GM19193 (cell line): ENCODE measurements around the gene PRKCD.
A peak's percentile ranks its signal among the peaks of the same experiment; 100 is the strongest.

Experiments used
- POLR2A ChIP-seq: IDR thresholded peaks from 4 replicates; pipeline ENCODE4 v1.6.1; 2011; ENCODE audit not compliant: insufficient read depth, insufficient read length; ENCODE audit errors: extremely low read depth

PRKCD gene

GRCh38 chr3:53186726-53187125, 25.7 kb downstream of the PRKCD start:
- no peak for TF ChIP-seq POLR2A

DNA sequence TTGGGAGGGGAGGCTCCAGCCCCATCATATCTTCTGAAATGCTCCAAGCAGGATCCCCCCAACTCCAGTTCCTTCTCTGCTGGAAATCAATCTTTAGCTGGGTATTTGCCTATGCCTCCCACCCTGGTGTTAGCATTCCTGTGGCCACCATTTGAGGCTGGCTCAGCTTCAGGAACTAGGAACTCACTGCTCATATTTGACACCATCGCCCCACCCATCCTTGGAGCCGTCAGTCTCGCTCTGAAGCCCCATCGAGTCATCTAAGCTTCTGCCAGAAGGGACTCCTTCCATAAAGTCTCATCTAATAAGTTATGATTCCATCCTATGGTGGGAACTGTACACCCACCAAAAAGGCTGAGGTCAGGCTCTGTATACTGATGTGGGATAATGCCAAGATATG, 26.4 kb downstream of the PRKCD start:
- TF ChIP-seq POLR2A: no peak

DNA sequence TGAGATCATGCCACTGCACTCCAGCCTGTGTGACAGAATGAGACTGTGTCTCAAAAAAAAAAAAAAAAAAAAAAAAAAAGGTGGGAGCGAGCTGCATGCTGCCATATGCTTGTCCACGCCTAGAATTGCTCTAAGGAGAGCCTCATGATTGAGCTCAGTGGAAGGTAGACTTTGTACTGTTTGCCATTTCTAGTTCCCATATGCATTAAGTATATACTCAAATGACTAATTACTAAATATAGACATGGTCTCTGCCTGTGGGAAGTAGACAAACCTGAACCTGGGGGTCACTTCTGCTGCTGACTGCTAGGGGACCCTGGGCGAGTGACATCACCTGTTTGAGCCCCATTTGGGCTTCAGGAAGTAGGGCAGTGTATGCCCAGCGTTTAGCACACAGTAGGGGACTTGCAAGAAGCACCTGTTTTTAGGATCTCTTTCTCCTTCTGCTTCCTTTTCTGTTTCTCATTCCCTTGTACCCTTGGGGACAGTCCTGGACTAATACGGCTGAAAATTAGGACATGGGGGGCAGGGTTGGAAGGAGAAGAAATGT, 27.2 kb downstream of the PRKCD start:
- TF ChIP-seq POLR2A: no peak

GRCh38 chr3:53188720-53189119, 27.7 kb downstream of the PRKCD start:
- TF ChIP-seq POLR2A: no peak

DNA sequence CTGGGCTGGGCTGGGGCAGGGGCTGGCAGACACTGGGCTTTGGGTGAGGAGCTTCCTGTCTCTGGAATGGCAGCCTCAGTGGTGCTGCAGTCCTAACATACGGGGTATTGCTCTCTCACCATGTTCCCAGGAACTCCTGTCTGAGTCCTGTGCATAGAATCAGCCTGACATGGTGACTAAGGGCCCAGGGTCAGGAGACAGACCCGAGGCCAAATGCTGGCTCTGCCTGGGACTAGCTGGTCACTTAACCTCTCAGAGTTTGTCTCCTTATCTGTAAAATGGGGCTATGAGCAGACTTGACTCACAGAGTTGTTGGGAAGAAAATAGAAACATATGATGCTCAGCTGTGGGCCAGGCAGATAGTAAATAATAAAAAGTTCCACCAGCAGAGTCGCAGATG, 28.3 kb downstream of the PRKCD start:
- no peak for TF ChIP-seq POLR2A

DNA sequence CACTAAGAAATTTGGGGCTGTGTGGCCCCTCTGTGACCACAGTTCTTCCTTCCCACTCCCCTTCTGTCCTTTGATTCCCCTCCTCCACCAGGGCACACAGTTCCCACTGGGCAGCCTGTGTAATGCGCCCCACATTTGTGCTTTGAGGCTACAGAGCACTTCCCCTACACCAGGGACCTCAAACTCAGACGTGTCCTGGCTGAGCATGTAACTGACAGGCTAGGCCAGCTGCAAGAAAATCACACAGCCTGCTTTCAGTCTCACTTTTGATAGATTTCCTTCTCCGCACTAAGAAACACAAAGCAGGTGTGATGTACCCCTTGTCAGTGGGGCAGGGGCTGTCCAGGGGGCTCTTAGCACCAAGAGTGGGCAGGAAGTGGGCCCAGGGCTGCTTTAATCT, 29.6 kb downstream of the PRKCD start:
- no peak for TF ChIP-seq POLR2A

- TF ChIP-seq POLR2A: no peak
Observed at GRCh38 chr3:53191836-53192480, 30.9 kb downstream of the PRKCD start.

DNA sequence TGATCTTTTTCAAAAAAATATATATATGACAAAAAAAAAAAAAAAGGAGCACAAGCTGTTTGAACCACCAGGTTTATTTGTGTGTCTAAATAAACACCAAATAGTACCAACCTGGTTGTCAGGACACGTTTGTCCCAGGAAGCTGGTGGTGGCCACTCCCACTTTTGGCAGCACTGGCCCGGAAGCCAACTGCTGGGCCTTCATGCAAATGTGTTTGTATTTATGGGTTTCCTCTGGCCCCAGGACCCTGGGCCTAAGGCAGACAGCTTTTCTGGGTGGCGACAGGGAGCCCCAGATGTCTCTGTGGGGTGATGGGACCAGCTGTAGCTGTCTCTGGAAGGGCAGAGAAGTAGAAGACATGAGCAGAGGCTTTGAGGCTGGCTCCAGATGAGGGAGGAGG, 31.6 kb downstream of the PRKCD start:
- no peak for TF ChIP-seq POLR2A

GRCh38 chr3:53193466-53194209, 32.6 kb downstream of the PRKCD start:
- TF ChIP-seq POLR2A: no peak

DNA sequence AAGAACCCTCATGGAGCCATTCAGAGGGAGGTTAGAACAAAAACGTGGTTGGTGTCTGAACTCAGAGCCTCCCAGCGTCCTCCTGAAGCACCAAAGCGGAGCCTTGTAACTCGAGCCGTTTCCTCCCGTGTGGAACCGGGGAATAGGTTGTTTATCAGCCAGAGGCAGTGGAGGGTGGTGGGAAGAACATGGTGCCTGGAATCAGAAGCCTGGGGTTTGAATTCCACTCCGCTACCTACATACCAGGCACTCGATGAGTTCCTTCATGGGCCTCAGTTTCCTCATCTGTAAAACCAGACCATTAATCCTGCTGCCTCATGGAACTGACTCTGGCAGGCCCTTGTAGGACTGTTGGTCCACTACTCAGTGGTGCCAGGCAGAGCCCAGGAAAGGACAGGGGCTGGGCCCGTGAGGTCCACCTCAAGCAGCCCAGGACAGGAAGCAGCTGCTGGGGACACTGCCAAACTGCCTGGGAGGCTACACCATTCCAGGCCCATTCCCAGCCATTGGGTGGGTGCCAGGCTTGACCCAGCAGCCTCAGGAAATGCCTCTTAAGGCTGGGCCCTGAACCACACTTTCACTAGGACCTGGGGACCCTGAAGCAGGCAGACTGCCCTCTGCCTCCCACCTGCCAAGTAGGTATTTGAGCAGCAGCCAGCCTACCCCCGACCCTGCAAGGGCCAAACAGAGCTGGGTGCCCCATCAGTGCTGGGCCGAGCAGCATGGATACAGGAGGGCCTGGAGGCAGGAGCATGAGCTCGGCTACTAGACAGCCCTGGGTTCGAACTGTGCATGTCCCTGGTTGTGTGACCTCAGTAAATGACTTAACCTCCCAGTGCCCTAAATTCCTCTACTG, 33.4 kb downstream of the PRKCD start:
- TF ChIP-seq POLR2A: no peak

- TF ChIP-seq POLR2A: no peak
Observed at GRCh38 chr3:53195066-53195450, 34.0 kb downstream of the PRKCD start.

DNA sequence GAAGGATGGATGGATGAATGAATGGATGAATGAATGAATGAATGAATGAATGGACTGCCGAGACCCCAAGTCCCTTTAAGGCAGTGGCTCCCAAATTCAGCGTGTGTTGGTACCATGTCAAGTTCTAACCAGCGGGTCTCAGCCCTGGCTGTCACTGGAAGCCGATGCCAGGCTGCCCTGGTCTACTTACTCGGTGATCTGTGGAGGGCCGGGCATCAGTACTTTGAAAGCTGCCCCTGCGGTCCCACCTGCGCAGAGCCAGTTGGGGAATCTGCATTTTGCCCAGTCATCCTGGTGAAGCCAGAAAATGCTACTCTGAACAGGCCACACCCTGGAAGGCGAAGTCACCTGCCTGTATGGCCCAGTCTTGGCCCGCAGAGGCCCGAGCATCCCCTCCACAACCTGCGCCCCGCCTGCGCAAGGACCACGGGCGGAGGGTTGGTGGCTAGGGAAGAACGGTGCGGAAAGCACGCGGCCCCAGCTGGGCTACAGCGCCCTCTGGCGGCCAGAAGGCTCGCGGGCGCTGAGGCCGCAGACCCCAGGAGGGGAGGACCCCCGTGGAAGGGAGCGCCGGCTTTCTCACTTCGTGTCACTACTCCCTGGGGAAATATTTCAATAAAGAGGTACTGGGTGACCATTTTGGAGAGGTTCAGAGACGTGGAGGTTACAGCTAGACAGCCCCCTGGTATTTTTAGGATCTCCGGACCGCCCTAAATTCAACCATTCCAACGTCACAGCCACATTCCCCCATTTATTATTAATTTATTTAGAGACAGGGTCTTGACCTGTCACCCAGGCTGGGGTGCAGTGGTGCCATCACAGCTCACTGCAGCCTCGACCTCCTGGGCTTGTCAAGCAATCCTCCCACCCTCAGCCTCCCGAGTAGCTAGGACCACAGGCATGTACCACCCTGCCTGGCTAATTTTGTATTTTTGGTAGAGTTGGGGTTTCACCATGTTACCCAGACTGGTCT, 34.9 kb downstream of the PRKCD start:
- peak; percentile 40 for TF ChIP-seq POLR2A

DNA sequence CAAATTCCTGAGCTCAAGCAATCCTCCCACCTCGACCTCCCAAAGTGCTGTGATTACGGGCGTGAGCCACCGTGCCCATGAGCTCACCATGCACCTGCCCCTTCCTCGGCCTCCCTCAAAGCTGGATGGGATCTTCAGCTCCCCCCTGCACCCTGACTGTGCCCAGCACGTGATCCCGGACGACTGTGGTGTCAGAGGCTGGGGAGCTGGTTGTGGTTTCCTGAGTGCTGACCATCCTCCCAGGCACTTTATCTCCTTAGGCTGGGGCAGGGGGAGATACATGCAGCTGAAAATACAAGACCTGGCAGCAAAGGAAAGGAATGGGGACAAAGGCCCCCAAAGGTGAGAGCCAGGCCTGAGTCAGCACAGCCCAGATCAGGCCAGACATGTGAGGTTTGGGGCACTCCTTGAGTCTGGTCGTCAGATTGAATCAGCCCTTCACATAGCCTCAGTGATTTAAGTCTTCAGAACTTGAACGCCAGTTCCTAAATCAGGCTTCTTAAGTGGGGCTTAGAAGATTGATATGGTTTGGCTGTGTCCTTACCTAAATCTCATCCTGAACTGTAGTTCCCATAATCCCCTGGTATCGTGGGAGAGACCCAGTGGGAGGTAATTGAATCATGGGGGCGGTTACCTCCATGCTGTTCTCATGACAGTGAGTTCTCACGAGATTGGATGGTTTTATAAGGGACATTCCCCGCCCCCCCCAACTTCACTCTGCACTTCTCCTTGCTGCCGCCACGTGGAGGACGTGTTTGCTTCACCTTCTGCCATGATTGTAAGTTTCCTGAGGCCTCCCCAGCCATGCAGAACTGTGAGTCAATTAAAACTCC, 35.8 kb downstream of the PRKCD start:
- TF ChIP-seq POLR2A: no peak
